ENCODE data around the gene NAT14.
"Not testable (repeated sequence)": the region's sequence is repeated elsewhere in the genome, so short reads cannot be mapped to it uniquely, and the experiment has no call there.

Gene NAT14

DNA sequence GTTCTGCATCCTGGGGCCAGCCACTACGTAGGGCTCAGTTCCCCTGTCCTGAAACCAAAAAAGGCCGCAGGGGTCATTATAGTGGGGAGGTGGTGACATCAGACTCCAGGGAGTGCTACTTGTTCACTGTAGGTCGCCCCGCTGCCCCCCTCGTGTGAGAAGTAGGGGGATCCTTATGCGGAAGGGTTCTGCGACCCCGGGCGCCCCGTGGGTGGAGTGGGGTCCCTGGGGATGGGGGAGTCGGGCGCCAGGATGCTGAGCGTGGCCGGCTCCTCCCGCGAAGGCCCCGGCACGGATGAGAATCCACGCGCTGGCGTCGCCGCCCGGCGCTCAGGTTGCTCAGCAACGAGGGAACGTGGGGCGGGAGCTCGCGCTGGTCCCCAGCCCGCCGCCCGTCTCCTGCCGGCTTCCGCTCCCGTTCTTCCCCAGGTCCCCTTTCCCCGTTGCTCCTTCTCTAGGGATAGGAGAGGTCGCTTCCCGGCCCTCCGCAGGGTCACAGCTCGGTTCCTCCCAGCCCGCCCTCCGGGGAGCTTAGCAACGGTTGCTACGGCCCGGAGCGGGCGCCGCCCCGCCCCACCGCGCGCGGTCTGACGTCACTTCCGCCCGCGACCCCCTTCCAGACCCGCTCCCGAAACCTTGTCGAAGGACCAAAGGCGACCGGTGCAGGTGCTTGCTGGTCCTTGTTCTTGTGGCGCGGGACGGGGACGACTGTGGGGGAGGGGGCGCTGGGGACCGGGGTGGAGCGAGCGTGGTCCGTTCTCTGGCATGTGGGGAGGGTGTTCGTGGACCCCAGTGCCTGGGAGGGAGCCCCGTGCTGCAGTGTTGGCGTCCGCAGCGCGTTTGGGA is at the start of gene NAT14:
NAT14 (plus strand) TSS at position 596 of the 846 bp plus-strand sequence. CDS start 521 bp downstream, outside the sequence.
- DNase-seq (ENCODE audit: low spot score): peak; percentile 48

GRCh38 chr19:55436847-55437246 is 48.1 kb upstream of the NAT14 start:
- no peak for DNase-seq (ENCODE audit: low spot score)

GRCh38 chr19:55437410-55437809 is 47.6 kb upstream of the NAT14 start:
- DNase-seq (ENCODE audit: low spot score): peak; percentile 82

DNA sequence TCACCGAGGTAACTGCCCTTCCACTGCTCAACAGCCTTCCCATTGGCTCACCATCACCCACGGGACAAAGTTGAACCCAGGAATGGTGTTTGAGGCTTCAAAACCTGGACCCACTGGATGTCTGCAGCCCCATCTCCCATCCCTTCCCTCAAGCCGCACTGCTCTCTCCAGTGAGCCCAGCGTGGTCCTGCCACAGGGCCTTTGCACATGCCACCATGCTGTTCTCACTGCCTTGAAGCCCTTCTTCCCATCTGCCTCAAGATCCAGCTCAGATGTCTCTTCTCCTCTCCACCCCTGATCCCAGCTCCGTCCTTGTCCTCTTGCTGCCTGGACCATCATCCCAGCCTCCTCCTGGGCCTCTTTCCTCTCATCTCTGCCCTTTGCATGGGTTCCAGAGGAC is 45.9 kb upstream of the NAT14 start:
- no peak for DNase-seq (ENCODE audit: low spot score)

GRCh38 chr19:55440411-55441105 is 44.4 kb upstream of the NAT14 start:
- DNase-seq (ENCODE audit: low spot score): no peak

DNA sequence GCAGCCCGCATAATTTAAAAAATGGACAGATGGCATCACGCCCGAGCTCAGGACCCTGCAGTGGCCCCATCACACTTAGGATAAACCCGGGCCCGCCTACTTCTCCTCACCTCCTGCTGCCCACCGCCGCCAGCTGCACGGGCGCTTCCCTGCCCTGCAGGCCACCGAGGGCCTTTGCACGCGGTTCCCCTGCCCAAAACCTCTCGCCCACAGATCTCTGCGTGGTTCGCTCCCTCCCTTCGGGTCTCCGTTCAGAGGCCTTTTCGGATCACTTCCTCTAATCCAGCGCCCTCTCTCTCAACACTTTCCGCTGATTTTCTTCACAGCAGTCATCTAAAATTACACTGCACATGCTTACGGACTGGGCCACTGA is 43.7 kb upstream of the NAT14 start:
- DNase-seq (ENCODE audit: low spot score): no peak

GRCh38 chr19:55441692-55442321 is 43.2 kb upstream of the NAT14 start:
- peak; percentile 37 for DNase-seq (ENCODE audit: low spot score)

- peak; percentile 75 for DNase-seq (ENCODE audit: low spot score)
Observed at GRCh38 chr19:55442372-55442961, 42.5 kb upstream of the NAT14 start.

GRCh38 chr19:55443045-55443823 is 41.8 kb upstream of the NAT14 start, which contains the start of gene SHISA7:
SHISA7 (minus strand) TSS chr19:55443300; CDS start chr19:55442863, 437 bp downstream.
- DNase-seq (ENCODE audit: low spot score): peak; percentile 63

GRCh38 chr19:55443824-55444480 is 41.0 kb upstream of the NAT14 start:
- DNase-seq (ENCODE audit: low spot score): no peak

- DNase-seq (ENCODE audit: low spot score): no peak
Observed at GRCh38 chr19:55444646-55445045, 40.3 kb upstream of the NAT14 start.

DNA sequence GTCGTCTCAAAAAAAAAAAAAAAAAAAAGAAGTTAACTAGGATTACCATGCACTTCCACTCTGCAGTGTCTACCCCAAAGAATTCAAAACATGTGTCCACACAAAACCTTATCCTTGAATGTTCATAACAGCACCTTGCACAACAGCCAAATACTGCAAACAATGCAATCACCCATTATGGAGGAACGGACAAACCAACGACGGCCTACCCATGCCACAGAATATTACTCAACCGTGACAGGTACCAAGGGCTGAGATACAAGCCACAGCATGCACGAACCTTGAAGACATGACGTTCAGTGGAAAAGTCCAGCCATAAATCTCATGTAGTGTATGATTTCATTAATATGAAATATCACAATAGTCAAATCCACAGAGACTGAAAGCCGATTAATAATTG is 38.9 kb upstream of the NAT14 start:
- no peak for DNase-seq (ENCODE audit: low spot score)

DNA sequence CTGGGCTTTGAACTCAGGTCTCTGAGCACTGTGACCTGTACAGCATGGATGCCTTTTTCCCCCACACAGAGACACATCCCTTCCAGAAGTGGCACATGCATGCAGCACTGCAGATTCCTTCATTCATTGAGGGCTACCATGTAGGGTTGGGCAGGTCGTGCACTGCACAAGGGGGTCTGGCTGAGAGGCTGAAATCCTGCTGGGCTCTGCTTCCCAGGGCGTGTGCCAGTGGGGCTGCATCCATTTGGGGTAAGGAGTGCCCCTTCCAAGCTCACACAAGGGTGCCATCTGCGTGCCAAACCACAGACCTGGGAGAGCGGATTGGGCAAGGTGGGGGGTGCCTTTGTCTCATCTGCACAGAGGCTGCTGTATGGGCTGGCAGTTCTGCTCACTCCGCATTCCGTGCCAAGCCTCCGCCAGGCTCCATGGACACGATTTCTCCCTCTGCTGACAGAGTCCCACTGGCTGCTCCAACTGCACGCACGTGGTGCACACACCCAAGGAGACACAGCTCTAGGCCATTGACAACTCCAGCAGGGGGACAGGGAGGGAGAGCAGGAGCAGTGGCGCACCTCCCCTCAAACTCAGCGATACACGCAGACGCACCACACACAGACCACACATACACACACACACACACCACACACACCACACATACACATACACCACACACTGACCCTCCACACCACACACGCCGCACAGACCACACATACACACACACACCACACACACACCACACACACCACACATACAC is 37.4 kb upstream of the NAT14 start:
- peak; percentile 86 for DNase-seq (ENCODE audit: low spot score)

- not testable (repeated sequence) for DNase-seq (ENCODE audit: low spot score)
Observed at GRCh38 chr19:55448175-55448490, 36.9 kb upstream of the NAT14 start.

DNA sequence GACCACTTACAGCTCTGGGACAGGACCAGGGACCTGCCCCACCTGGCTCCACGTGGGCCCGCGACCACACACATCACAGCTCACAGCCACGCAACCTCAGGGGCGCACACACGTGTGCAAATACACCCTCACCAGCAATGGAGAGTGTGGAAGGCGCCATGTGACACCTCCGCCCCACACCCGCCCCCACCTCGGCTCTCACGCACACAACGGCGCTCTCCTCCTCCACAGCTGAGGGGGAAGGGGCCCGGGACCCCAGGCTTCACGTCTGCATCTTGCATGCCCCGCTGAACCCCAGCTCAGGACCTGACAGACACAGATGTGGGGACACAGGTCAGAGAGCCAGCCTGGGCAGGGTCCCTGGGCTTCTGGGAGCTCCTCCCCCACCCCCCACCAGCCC is 35.5 kb upstream of the NAT14 start:
- DNase-seq (ENCODE audit: low spot score): no peak

DNA sequence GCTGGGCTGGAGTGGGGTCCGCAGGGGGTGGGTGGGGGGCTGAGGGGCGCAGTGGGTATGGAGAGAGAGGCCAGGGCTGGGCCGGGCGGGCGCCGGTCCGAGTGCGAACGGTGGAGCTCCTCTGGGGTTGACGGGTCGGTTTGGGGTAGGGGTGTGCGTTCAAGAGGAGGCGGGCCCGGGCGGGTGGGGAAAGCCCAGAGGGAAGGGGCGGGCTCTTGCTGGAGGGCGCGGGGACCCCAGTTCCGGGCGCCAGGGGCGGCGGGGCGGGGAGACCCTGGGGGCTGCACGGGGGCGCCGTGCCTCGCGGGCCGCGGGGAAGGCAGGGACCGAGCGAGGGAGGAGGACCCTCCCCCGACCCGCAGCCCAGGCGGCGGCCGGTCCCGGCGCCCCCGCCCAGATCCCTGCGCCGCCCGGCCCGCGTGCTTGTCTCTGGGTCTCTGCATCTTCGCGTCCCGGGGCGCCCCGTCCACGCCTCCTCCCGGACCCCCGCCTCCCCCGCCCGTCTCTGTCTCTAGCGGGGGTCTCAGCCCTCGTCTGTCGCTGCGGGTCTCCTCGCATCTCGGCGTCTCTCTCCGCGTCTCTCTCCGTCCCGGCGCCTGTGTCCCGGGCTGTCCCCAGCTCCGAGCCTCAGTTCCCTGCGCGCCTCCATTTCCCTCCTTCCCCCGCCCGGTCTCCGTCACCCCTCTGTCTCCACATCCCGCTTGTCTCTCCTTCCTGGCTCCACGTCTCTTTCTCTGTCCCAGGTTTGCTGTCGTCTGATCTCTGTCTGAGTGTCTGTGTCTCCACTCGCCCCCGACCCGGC is 33.6 kb upstream of the NAT14 start:
- no peak for DNase-seq (ENCODE audit: low spot score)

GRCh38 chr19:55451965-55452748 is 32.8 kb upstream of the NAT14 start:
- DNase-seq (ENCODE audit: low spot score): no peak

DNA sequence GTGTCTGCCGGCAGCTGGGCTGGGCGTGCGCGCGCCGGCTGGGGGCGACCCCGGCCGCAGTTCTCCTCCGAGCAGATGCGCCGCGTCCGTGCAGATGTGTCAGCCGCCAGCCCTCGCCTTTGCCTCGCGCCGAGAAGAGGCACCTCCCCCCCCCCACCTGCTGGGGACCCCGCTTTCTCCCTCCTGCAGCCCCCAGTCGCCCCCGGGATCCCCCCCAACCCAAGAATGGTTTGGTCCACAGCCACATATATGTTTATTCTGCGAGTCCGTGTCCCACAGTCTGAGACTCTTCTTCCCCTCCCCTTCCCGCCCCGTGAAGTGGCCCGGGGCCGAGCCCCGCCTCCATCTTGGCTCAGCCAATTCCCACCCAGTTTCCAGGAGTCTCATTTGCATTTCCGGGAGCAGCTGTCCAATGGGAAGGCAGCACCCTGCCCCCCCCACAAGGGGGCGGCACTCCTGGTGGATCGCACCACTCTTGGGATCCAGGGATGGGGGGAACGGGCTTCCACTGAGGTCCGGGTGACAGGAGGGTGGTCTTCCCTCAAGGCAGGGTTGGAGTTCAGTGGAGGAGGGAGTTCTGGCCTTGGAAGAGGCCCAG is 32.1 kb upstream of the NAT14 start:
- DNase-seq (ENCODE audit: low spot score): peak; percentile 75

Measured in SW480 (cell line).